Mammary epithelial cell (primary cell): ENCODE results near the gene CCDC78.

Experiments
- CTCF ChIP-seq, 2 donors: IDR thresholded peaks in 1 of 2; conservative IDR thresholded peaks in 1 of 2; 2 replicates each; pipeline ENCODE4 v1.5.1; 2011 to 2012; ENCODE audit warnings: inconsistent platforms in 2 of 2, low read length in 2 of 2, mild to moderate bottlenecking in 2 of 2, control low read depth in 1 of 2, low read depth in 1 of 2; ENCODE audit not compliant: insufficient read depth in 1 of 2; ENCODE audit errors: extremely low read depth in 1 of 2
- EZH2 ChIP-seq: IDR thresholded peaks from 2 replicates; pipeline ENCODE4 v1.6.1; 2012; ENCODE audit warnings: low read length, inconsistent platforms, borderline replicate concordance

GRCh38 chr16:729768-730665, 3.8 kb upstream of the CCDC78 start:
- TF ChIP-seq CTCF (conservative IDR thresholded peaks at IDR 0.05 in 1 of 2, IDR thresholded peaks at IDR 0.05 in 1 of 2; ENCODE audit: extremely low read depth in 1 of 2, insufficient read depth in 1 of 2, low read depth in 1 of 2, low read length in 2 of 2) (no peak), EZH2 (no peak)
